HepG2 (cell line): Measurements from ENCODE around the gene NELFB. TPM values are rescaled to one million over a fixed set of nuclear protein-coding genes. Genes with fewer than 3 reads are reported as not detected.

Source experiments
- EED ChIP-seq: sonication (generic); formaldehyde crosslinking; IDR thresholded peaks from 2 replicates; pipeline ENCODE4 v1.5.0; 2020; ENCODE audit warnings: mild to moderate bottlenecking, missing genetic modification reagents
- FOSL2 ChIP-seq: sonication (generic); formaldehyde crosslinking; IDR thresholded peaks from 2 replicates; pipeline ENCODE4 v1.4.0; 2020; ENCODE audit warnings: missing genetic modification reagents
- IKZF1 ChIP-seq: fragments of 450-650 bp; IDR thresholded peaks from 2 replicates; pipeline ENCODE4 v1.7.1; 2016
- MAZ ChIP-seq, 2 experiments: sonication (generic) in 1 of 2; formaldehyde crosslinking in 1 of 2; IDR thresholded peaks; 2 replicates each; pipeline versions ENCODE4 v1.5.0 to v1.6.1; 2012 to 2020; ENCODE audit warnings: low read depth in 2 of 2, mild to moderate bottlenecking in 2 of 2, borderline replicate concordance in 1 of 2, improper control_type of control experiment in 1 of 2, low read length in 1 of 2, missing genetic modification reagents in 1 of 2, moderate library complexity in 1 of 2
- NFE2L1 ChIP-seq: sonication (generic); formaldehyde crosslinking; IDR thresholded peaks from 2 replicates; pipeline ENCODE4 v1.4.0; 2020; ENCODE audit warnings: missing genetic modification reagents, mild to moderate bottlenecking, borderline replicate concordance
- NRL ChIP-seq: sonication (generic); formaldehyde crosslinking; IDR thresholded peaks from 2 replicates; pipeline ENCODE4 v1.5.0; 2020; ENCODE audit warnings: missing genetic modification reagents, mild to moderate bottlenecking, moderate library complexity, borderline replicate concordance
- PAWR ChIP-seq: sonication (generic); formaldehyde crosslinking; IDR thresholded peaks from 2 replicates; pipeline ENCODE4 v1.4.0; 2020; ENCODE audit warnings: missing genetic modification reagents, mild to moderate bottlenecking, borderline replicate concordance
- PCBP2 ChIP-seq: fragments of 200-400 bp; formaldehyde crosslinking; optimal IDR thresholded peaks from 2 replicates; pipeline ENCODE3; 2018; ENCODE audit warnings: low read length, low read depth; ENCODE audit not compliant: poor library complexity, severe bottlenecking
- PHF20 ChIP-seq: sonication (generic); formaldehyde crosslinking; IDR thresholded peaks from 2 replicates; pipeline ENCODE4 v1.5.0; 2020; ENCODE audit warnings: mild to moderate bottlenecking, missing genetic modification reagents
- RORA ChIP-seq: sonication (generic); formaldehyde crosslinking; IDR thresholded peaks from 2 replicates; pipeline ENCODE4 v1.5.0; 2020; ENCODE audit warnings: mild to moderate bottlenecking, missing genetic modification reagents, moderate library complexity
- SALL1 ChIP-seq: sonication (generic); formaldehyde crosslinking; IDR thresholded peaks from 2 replicates; pipeline ENCODE4 v1.8.0; 2022; ENCODE audit warnings: mild to moderate bottlenecking, missing genetic modification reagents
- TBL1XR1 ChIP-seq: fragments of 150-350 bp; IDR thresholded peaks from 2 replicates; pipeline ENCODE4 v1.6.1; 2014; ENCODE audit warnings: borderline replicate concordance, low read length; ENCODE audit not compliant: partially characterized antibody
- U2AF2 ChIP-seq: fragments of 200-400 bp; formaldehyde crosslinking; IDR thresholded peaks from 2 replicates; pipeline ENCODE4 v1.6.1; 2017; ENCODE audit warnings: low read depth, mild to moderate bottlenecking, low read length
- ZBTB20 ChIP-seq: sonication (generic); formaldehyde crosslinking; IDR thresholded peaks from 2 replicates; pipeline ENCODE4 v1.8.1; 2023; ENCODE audit warnings: missing genetic modification reagents, low read depth, mild to moderate bottlenecking, borderline replicate concordance
- ZNF501 ChIP-seq: sonication (generic); formaldehyde crosslinking; IDR thresholded peaks from 2 replicates; pipeline ENCODE4 v1.5.1; 2020; ENCODE audit warnings: mild to moderate bottlenecking, moderate library complexity, missing genetic modification reagents
- ZNF605 ChIP-seq: sonication (generic); formaldehyde crosslinking; IDR thresholded peaks from 2 replicates; pipeline ENCODE4 v1.8.0; 2022; ENCODE audit warnings: mild to moderate bottlenecking, missing genetic modification reagents
- ZNF644 ChIP-seq: IDR thresholded peaks from 2 replicates; pipeline ENCODE4 v1.6.1; 2016; ENCODE audit warnings: low read depth
- ZNF672 ChIP-seq: sonication (generic); formaldehyde crosslinking; IDR thresholded peaks from 2 replicates; pipeline ENCODE4 v1.8.1; 2022; ENCODE audit warnings: missing genetic modification reagents
- ZNF709 ChIP-seq: sonication (generic); formaldehyde crosslinking; IDR thresholded peaks from 2 replicates; pipeline ENCODE4 v1.5.0; 2020; ENCODE audit warnings: mild to moderate bottlenecking, missing genetic modification reagents
- ZNF776 ChIP-seq: sonication (generic); formaldehyde crosslinking; IDR thresholded peaks from 2 replicates; pipeline ENCODE4 v1.4.0; 2020; ENCODE audit warnings: mild to moderate bottlenecking, missing genetic modification reagents
- polyA plus RNA-seq, 8 experiments: library from polyadenylated mRNA; depleted of rRNA in 3 of 8; stranded (reverse) in 7 of 8; unstranded in 1 of 8; fragments of >200 nt; fragmentation: Illumina TruSeq in 4 of 8; extraction: Trizol in 4 of 8; gene quantifications; 2 replicates each; pipeline versions ENCODE4 v1.2.1 to v1.2.3, GENCODE V29; 2011 to 2016; ENCODE audit warnings: low read depth in 4 of 8, missing spikeins in 1 of 8, mixed read lengths in 1 of 8; ENCODE audit not compliant: insufficient read depth in 1 of 8
- total RNA-seq, 5 experiments: library from RNA; depleted of rRNA; stranded (reverse); fragments of >200 nt; fragmentation: Illumina TruSeq; extraction: Trizol; gene quantifications; 2 replicates each; pipeline ENCODE4 v1.2.3, GENCODE V29; 2016; ENCODE audit warnings: low read depth in 1 of 5
- TF ChIP-seq, protein P1 (sequence below): IDR thresholded peaks from 2 replicates; pipeline ENCODE4 v1.6.1; 2018; ENCODE audit warnings: missing genetic modification reagents, mild to moderate bottlenecking, missing compliant biosample characterization
- TF ChIP-seq, protein P2 (sequence below): sonication (generic); formaldehyde crosslinking; IDR thresholded peaks from 2 replicates; pipeline ENCODE4 v1.8.0; 2022; ENCODE audit warnings: mild to moderate bottlenecking, missing genetic modification reagents, moderate library complexity
- TF ChIP-seq, protein P3 (sequence below): conservative IDR thresholded peaks from 2 replicates; pipeline ENCODE4 v1.6.1; 2018; ENCODE audit warnings: missing genetic modification reagents

NELFB gene
- total and polyA plus RNA-seq, 2 of the 13 experiments (the other 11 are each of a cell fraction or from before 2014, with no cell fraction given): 26.5 to 45.8 TPM

DNA sequence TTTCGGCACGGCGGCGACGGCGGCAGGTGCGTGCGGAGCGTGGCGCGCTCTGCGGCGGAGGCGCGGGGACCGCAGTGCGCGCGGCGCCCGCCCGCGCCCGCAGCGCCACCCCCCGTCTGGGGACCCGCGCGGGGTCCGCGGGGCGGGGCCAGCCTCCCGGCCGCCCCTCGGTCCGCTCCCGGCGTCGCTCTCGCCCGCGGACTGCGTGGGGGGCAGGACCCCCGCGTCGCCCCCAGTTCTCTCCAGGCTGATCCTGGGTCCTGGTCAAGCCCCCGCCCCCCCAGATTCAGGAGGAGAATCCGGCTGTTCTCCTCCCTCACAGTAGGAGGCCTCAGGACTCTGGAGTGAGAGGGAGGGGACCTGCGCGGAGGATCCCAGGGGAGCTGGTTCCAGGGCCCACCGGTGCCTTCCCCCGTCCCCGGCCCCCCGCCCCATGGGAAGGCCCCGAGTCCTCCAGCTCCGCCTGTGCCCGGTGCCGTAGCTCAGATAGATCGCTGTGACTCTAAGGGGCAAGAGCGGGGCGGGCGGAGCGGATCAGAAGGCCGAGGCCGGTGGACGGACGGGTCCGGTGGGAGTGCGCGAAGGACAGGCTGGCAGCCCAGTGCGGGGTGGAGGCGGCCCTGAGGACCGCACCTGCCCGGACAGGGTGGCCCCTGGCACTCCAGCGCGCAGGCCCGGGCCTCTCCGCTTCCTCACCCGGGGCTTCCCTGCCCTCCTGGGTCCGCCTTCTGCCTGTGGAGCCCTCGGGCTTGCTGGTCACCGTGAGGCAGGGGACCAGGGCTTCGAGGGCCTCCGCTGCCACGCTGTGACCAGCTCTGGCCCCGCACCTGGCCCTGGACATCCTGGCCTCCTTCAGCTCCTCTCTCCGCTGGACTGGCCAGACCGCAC lies 32.7 kb upstream of the NELFB start, which contains the start of gene RNF208 (continued):
- TF ChIP-seq ZNF605 (CRISPR knock-in tag) (peak; percentile 44; the same call in 1 of the 2 replicates), PAWR (CRISPR knock-in tag) (no peak), RORA (CRISPR knock-in tag) (no peak), TBL1XR1 (no peak), ZNF501 (CRISPR knock-in tag) (0 out of 2 replicates have a peak, but pooled peaks have one; percentile 12), IKZF1 (no peak), NFE2L1 (CRISPR knock-in tag) (peak; percentile 51; the same call in 1 of the 2 replicates), PHF20 (CRISPR knock-in tag) (no peak), MAZ (IDR thresholded peaks at IDR 0.05; ENCODE audit: borderline replicate concordance, low read depth, low read length) (no peak), MAZ (CRISPR knock-in tag; IDR thresholded peaks at IDR 0.05; ENCODE audit: low read depth) (0 out of 2 replicates have a peak, but pooled peaks have one; percentile 25), FOSL2 (CRISPR knock-in tag) (no peak), EED (peak; percentile 83; the same call in 1 of the 2 replicates), U2AF2 (no peak), ZNF709 (CRISPR knock-in tag) (peak; percentile 24; the same call in 1 of the 2 replicates), SALL1 (CRISPR knock-in tag) (0 out of 2 replicates have a peak, but pooled peaks have one; percentile 0), ZNF644 (CRISPR knock-in tag) (no peak), ZNF776 (CRISPR knock-in tag) (peak; percentile 63; the same call in 1 of the 2 replicates), PCBP2 (no peak), NRL (CRISPR knock-in tag) (no peak), ZBTB20 (0 out of 2 replicates have a peak, but pooled peaks have one; percentile 15), ZNF672 (CRISPR knock-in tag) (0 out of 2 replicates have a peak, but pooled peaks have one; percentile 43)
- TF ChIP-seq, protein P1, sequence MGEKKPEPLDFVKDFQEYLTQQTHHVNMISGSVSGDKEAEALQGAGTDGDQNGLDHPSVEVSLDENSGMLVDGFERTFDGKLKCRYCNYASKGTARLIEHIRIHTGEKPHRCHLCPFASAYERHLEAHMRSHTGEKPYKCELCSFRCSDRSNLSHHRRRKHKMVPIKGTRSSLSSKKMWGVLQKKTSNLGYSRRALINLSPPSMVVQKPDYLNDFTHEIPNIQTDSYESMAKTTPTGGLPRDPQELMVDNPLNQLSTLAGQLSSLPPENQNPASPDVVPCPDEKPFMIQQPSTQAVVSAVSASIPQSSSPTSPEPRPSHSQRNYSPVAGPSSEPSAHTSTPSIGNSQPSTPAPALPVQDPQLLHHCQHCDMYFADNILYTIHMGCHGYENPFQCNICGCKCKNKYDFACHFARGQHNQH (CRISPR knock-in tag): 0 out of 2 replicates have a peak, but pooled peaks have one; percentile 14
- TF ChIP-seq, protein P2, sequence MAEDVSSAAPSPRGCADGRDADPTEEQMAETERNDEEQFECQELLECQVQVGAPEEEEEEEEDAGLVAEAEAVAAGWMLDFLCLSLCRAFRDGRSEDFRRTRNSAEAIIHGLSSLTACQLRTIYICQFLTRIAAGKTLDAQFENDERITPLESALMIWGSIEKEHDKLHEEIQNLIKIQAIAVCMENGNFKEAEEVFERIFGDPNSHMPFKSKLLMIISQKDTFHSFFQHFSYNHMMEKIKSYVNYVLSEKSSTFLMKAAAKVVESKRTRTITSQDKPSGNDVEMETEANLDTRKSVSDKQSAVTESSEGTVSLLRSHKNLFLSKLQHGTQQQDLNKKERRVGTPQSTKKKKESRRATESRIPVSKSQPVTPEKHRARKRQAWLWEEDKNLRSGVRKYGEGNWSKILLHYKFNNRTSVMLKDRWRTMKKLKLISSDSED (CRISPR knock-in tag): 0 out of 2 replicates have a peak, but pooled peaks have one; percentile 31
- TF ChIP-seq, protein P3, sequence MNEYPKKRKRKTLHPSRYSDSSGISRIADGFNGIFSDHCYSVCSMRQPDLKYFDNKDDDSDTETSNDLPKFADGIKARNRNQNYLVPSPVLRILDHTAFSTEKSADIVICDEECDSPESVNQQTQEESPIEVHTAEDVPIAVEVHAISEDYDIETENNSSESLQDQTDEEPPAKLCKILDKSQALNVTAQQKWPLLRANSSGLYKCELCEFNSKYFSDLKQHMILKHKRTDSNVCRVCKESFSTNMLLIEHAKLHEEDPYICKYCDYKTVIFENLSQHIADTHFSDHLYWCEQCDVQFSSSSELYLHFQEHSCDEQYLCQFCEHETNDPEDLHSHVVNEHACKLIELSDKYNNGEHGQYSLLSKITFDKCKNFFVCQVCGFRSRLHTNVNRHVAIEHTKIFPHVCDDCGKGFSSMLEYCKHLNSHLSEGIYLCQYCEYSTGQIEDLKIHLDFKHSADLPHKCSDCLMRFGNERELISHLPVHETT (CRISPR knock-in tag): no peak
